ENCODE data around the gene TMEM132A.

GRCh38 chr11:60899046-60899936 lies 25.0 kb upstream of the TMEM132A start:
- TF ChIP-seq CTCF (IDR thresholded peaks at IDR 0.05) (peak; percentile 88 to 95 (median 92)), POLR2A (IDR thresholded peaks at IDR 0.05) (no peak)
